ENCODE results near the gene GRK6.

GRK6 gene

DNA sequence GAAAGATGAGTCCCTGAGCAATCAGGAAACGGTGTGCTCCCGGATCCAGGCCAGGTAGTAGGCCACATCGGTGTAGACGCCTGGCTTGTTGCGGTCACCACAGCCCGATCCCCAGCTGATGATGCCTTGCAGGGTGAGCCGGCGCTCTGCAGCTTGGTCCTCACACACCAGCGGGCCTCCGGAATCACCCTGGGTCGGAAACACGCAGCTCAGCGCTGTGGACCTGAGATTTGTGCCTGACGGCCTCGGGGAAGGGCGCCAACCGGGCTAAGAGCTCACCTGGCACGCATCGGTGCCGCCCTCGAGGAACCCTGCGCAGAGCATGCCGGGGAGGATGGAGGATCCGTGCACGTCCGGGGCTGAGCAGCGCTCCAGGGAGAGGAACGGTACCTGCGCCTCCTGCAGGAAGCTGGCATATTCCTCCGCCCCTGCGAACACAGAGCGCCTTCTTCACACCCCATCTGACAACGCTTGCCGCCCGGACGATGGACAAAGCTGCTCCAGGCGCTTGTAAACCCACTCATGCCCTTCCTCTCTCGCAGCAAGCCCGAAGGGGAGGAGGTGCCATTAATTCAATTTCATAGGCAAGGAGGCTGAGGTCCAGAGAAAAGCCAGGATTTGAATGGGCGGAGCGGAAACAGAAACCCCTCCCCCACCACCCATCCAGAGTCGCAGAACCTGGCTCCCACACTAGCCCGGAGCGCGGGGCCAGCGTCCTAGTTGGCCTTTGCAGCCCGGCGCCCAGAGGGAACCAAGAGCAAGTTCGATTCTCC is 24.0 kb upstream of the GRK6 start (continued):
- TF ChIP-seq, protein P1, sequence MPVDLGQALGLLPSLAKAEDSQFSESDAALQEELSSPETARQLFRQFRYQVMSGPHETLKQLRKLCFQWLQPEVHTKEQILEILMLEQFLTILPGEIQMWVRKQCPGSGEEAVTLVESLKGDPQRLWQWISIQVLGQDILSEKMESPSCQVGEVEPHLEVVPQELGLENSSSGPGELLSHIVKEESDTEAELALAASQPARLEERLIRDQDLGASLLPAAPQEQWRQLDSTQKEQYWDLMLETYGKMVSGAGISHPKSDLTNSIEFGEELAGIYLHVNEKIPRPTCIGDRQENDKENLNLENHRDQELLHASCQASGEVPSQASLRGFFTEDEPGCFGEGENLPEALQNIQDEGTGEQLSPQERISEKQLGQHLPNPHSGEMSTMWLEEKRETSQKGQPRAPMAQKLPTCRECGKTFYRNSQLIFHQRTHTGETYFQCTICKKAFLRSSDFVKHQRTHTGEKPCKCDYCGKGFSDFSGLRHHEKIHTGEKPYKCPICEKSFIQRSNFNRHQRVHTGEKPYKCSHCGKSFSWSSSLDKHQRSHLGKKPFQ (tag by site-specific recombination; IDR thresholded peaks at IDR 0.05) = peak; percentile 89
- TF ChIP-seq ZNF837 (tag by site-specific recombination; IDR thresholded peaks at IDR 0.05) (no peak), ZNF121 (tag by site-specific recombination; IDR thresholded peaks at IDR 0.05) (0 out of 2 replicates have a peak, but pooled peaks have one; percentile 8), ZNF174 (tag by site-specific recombination; IDR thresholded peaks at IDR 0.05) (no peak), ZNF777 (tag by site-specific recombination; IDR thresholded peaks at IDR 0.05; ENCODE audit: borderline replicate concordance) (peak; percentile 92), ZNF223 (tag by site-specific recombination; IDR thresholded peaks at IDR 0.05) (no peak), KLF10 (tag by site-specific recombination; IDR thresholded peaks at IDR 0.05) (no peak), ZNF660 (tag by site-specific recombination; IDR thresholded peaks at IDR 0.05) (0 out of 2 replicates have a peak, but pooled peaks have one; percentile 38), ZNF16 (tag by site-specific recombination; IDR thresholded peaks at IDR 0.05; ENCODE audit: low read depth) (no peak), ZNF664 (tag by site-specific recombination; IDR thresholded peaks at IDR 0.05) (no peak), TCF7L2 (IDR thresholded peaks at IDR 0.05; ENCODE audit: borderline replicate concordance, low read depth, low read length) (no peak), ZNF610 (tag by site-specific recombination; IDR thresholded peaks at IDR 0.05; ENCODE audit: borderline replicate concordance) (0 out of 2 replicates have a peak, but pooled peaks have one; percentile 24), ZNF624 (tag by site-specific recombination; IDR thresholded peaks at IDR 0.05) (no peak), GLIS1 (tag by site-specific recombination; IDR thresholded peaks at IDR 0.05) (peak; percentile 42; the same call in 1 of the 2 replicates), KLF16 (tag by site-specific recombination; IDR thresholded peaks at IDR 0.05) (peak; percentile 1; the same call in 1 of the 2 replicates), YY2 (tag by site-specific recombination; IDR thresholded peaks at IDR 0.05) (no peak), ZNF629 (tag by site-specific recombination; IDR thresholded peaks at IDR 0.05) (peak; percentile 53), ZNF785 (tag by site-specific recombination; IDR thresholded peaks at IDR 0.05) (no peak), ZNF549 (tag by site-specific recombination; IDR thresholded peaks at IDR 0.05) (no peak), RBAK (tag by site-specific recombination; IDR thresholded peaks at IDR 0.05) (no peak), ZNF416 (tag by site-specific recombination; IDR thresholded peaks at IDR 0.05) (no peak), ZNF423 (tag by site-specific recombination; IDR thresholded peaks at IDR 0.05) (no peak), ZNF169 (tag by site-specific recombination; IDR thresholded peaks at IDR 0.05) (no peak), ZSCAN30 (tag by site-specific recombination; IDR thresholded peaks at IDR 0.05) (peak; percentile 59), ZNF585B (tag by site-specific recombination; IDR thresholded peaks at IDR 0.05) (no peak), ZNF473 (tag by site-specific recombination; IDR thresholded peaks at IDR 0.05) (no peak), ZNF37A (tag by site-specific recombination; IDR thresholded peaks at IDR 0.05) (no peak), ZNF529 (tag by site-specific recombination; IDR thresholded peaks at IDR 0.05; ENCODE audit: insufficient replicate concordance) (no peak)
- TF ChIP-seq, protein P2, sequence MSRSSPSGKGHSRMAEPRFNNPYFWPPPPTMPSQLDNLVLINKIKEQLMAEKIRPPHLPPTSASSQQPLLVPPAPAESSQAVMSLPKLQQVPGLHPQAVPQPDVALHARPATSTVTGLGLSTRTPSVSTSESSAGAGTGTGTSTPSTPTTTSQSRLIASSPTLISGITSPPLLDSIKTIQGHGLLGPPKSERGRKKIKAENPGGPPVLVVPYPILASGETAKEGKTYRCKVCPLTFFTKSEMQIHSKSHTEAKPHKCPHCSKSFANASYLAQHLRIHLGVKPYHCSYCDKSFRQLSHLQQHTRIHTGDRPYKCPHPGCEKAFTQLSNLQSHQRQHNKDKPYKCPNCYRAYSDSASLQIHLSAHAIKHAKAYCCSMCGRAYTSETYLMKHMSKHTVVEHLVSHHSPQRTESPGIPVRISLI (tag by site-specific recombination; IDR thresholded peaks at IDR 0.05) = no peak
- TF ChIP-seq, protein P3, sequence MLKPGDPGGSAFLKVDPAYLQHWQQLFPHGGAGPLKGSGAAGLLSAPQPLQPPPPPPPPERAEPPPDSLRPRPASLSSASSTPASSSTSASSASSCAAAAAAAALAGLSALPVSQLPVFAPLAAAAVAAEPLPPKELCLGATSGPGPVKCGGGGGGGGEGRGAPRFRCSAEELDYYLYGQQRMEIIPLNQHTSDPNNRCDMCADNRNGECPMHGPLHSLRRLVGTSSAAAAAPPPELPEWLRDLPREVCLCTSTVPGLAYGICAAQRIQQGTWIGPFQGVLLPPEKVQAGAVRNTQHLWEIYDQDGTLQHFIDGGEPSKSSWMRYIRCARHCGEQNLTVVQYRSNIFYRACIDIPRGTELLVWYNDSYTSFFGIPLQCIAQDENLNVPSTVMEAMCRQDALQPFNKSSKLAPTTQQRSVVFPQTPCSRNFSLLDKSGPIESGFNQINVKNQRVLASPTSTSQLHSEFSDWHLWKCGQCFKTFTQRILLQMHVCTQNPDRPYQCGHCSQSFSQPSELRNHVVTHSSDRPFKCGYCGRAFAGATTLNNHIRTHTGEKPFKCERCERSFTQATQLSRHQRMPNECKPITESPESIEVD (tag by site-specific recombination; IDR thresholded peaks at IDR 0.05) = no peak
- TF ChIP-seq, protein P4, sequence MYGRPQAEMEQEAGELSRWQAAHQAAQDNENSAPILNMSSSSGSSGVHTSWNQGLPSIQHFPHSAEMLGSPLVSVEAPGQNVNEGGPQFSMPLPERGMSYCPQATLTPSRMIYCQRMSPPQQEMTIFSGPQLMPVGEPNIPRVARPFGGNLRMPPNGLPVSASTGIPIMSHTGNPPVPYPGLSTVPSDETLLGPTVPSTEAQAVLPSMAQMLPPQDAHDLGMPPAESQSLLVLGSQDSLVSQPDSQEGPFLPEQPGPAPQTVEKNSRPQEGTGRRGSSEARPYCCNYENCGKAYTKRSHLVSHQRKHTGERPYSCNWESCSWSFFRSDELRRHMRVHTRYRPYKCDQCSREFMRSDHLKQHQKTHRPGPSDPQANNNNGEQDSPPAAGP (tag by site-specific recombination; IDR thresholded peaks at IDR 0.05) = peak; percentile 39; the same call in 1 of the 2 replicates
- TF ChIP-seq, protein P5, sequence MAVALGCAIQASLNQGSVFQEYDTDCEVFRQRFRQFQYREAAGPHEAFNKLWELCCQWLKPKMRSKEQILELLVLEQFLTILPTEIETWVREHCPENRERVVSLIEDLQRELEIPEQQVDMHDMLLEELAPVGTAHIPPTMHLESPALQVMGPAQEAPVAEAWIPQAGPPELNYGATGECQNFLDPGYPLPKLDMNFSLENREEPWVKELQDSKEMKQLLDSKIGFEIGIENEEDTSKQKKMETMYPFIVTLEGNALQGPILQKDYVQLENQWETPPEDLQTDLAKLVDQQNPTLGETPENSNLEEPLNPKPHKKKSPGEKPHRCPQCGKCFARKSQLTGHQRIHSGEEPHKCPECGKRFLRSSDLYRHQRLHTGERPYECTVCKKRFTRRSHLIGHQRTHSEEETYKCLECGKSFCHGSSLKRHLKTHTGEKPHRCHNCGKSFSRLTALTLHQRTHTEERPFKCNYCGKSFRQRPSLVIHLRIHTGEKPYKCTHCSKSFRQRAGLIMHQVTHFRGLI (tag by site-specific recombination; IDR thresholded peaks at IDR 0.05) = peak; percentile 63; the same call in 1 of the 2 replicates
- TF ChIP-seq, protein P6, sequence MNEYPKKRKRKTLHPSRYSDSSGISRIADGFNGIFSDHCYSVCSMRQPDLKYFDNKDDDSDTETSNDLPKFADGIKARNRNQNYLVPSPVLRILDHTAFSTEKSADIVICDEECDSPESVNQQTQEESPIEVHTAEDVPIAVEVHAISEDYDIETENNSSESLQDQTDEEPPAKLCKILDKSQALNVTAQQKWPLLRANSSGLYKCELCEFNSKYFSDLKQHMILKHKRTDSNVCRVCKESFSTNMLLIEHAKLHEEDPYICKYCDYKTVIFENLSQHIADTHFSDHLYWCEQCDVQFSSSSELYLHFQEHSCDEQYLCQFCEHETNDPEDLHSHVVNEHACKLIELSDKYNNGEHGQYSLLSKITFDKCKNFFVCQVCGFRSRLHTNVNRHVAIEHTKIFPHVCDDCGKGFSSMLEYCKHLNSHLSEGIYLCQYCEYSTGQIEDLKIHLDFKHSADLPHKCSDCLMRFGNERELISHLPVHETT (tag by site-specific recombination; IDR thresholded peaks at IDR 0.05) = 0 out of 2 replicates have a peak, but pooled peaks have one; percentile 36
